ENCODE measurements around the gene KDM5A.
"Not testable (repeated sequence)": the region's sequence is repeated elsewhere in the genome, so short reads cannot be mapped to it uniquely, and the experiment has no call there.

Gene KDM5A

GRCh38 chr12:332581-333205, 56.4 kb downstream of the KDM5A start:
- H3K4me1 ChIP-seq (ENCODE audit: control insufficient read depth, insufficient read depth, low read length, poor library complexity, severe bottlenecking) = no peaks in the 10 kb centered on the region
- peaks cover 66% of the 10 kb centered on the region for H3K36me3 ChIP-seq (ENCODE audit: control insufficient read depth, insufficient read depth, low read length)
- 100% methylated on average over 1 of the region's 2 CpGs for WGBS, 2 experiments (ENCODE audit: insufficient coverage in 2 of 2)
- no peak overlapping the region for H3K27ac ChIP-seq (ENCODE audit: low read depth, low read length, severe bottlenecking)
- H3K9me3 ChIP-seq (ENCODE audit: control insufficient read depth, low read length) = no peaks in the 10 kb centered on the region
- H3K4me3 ChIP-seq (ENCODE audit: extremely low read depth, insufficient read depth, low read length, poor library complexity, severe bottlenecking) = no peak overlapping the region

DNA sequence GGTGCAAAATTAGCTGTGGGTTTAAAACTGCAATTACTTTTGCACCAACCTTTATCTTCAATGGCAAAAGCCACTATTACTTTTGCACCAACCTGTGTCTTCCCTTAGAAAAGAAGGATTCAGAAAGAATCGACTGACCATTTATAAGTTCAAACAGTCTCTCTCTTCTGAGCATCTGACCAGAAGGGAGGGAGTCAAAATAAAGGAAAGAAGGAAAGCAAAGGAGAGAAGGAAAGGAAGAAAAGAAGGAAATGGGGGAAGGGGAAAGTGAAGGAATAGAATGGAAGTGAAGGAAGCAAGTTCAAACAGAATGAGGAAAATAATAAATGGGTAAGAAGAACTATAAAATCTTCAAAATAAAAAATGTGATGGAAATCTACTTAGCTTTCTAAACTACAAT, 57.8 kb downstream of the KDM5A start:
- Histone ChIP-seq H3K36me3 (ENCODE audit: control insufficient read depth, insufficient read depth, low read length) (peaks cover 67% of the 10 kb centered on the region), H3K27ac (ENCODE audit: low read depth, low read length, severe bottlenecking) (no peak overlapping the region), H3K4me3 (ENCODE audit: extremely low read depth, insufficient read depth, low read length, poor library complexity, severe bottlenecking) (no peak overlapping the region), H3K9me3 (ENCODE audit: control insufficient read depth, low read length) (no peaks in the 10 kb centered on the region), H3K4me1 (ENCODE audit: control insufficient read depth, insufficient read depth, low read length, poor library complexity, severe bottlenecking) (no peaks in the 10 kb centered on the region)
- 86% methylated on average over 1 of the region's 1 CpG; no CpG with 5 or more reads in 1 of the 2 experiments for WGBS, 2 experiments (ENCODE audit: insufficient coverage in 2 of 2)

DNA sequence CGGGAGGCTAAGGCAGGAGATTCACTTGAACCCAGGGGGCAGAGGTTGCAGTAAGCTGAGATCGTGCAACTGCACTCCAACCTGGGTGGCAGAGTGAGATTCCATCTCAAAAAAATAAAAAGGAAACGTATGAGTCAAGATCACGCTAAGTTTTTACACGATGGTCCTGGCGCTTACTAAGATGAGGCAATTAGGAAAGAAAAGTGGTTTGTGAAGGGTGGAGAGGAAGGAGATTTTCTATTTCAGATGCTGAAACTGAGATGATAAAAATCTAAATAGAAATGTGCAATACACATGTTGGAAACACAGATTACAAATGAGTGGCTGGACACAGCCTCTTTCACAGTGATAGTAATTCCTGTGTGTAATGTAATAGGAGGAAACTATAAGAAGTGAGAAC, 63.2 kb downstream of the KDM5A start:
- Histone ChIP-seq H3K36me3 (ENCODE audit: control insufficient read depth, insufficient read depth, low read length) (peaks cover 76% of the 10 kb centered on the region), H3K4me1 (ENCODE audit: control insufficient read depth, insufficient read depth, low read length, poor library complexity, severe bottlenecking) (no peaks in the 10 kb centered on the region), H3K9me3 (ENCODE audit: control insufficient read depth, low read length) (no peaks in the 10 kb centered on the region), H3K4me3 (ENCODE audit: extremely low read depth, insufficient read depth, low read length, poor library complexity, severe bottlenecking) (no peak overlapping the region), H3K27ac (ENCODE audit: low read depth, low read length, severe bottlenecking) (no peak overlapping the region)
- 90 to 92% methylated on average over 4 to 6 of the region's 6 CpGs for WGBS, 2 experiments (ENCODE audit: insufficient coverage in 2 of 2)

DNA sequence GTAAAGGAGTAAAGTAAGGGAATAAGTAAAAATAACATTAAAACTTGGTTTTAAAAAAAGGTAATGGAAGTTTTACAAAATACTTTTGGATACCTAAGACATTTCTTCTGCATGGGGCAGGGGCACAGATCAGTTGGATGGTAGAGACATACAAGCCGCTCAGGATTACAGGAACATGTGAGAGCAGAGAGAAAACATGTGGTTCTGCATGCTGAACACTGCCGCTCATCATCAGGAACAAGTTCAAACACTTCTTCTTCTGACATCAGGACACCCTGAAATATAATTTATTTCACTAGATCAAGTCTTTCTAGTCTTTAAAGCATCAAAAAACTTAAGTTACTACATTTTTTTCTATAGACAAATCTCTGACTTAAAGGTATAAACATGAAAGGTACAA, 65.6 kb downstream of the KDM5A start:
- H3K4me1 ChIP-seq (ENCODE audit: control insufficient read depth, insufficient read depth, low read length, poor library complexity, severe bottlenecking) = no peaks in the 10 kb centered on the region
- no peak overlapping the region for H3K27ac ChIP-seq (ENCODE audit: low read depth, low read length, severe bottlenecking)
- 76 to 100% methylated on average over 2 of the region's 2 CpGs for WGBS, 2 experiments (ENCODE audit: insufficient coverage in 2 of 2)
- H3K9me3 ChIP-seq (ENCODE audit: control insufficient read depth, low read length) = no peaks in the 10 kb centered on the region
- peaks cover 92% of the 10 kb centered on the region for H3K36me3 ChIP-seq (ENCODE audit: control insufficient read depth, insufficient read depth, low read length)
- H3K4me3 ChIP-seq (ENCODE audit: extremely low read depth, insufficient read depth, low read length, poor library complexity, severe bottlenecking) = no peak overlapping the region

DNA sequence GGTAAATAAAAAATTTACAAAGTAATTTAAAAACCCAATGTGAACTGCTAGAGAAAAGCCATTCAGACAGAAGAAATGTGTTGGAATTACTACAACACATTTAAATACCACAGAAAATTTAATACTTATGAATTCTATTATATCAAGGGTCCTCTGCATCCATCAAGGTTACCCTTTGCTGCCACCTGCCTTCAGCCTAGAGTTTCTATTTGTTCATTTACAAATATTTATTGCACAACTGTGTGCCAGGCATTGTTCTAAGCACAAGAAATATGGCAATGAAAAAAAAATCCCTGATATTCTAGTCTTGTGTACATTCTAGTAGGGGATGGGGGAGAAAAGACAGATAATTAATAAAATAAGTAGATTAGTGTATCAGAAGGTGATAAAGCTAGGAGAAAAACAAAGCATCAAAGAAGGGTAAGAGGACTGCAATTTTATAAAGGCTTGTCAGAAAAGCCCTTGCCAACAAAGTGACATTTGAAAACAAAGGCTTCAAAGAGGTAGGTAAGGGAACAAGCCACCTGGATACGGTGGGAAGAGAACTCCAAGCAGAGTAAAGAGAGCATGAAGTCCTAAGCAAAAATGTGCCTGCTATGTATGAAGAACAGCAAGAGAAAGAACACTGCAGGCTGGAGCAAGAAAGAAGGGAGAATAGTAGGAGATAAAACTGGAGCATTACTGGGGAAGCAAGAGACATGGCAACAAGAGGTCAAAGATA, 67.4 kb downstream of the KDM5A start:
- WGBS, 2 experiments (ENCODE audit: insufficient coverage in 2 of 2) = 94 to 100% methylated on average over 1 of the region's 1 CpG
- H3K36me3 ChIP-seq (ENCODE audit: control insufficient read depth, insufficient read depth, low read length) = peaks cover 94% of the 10 kb centered on the region
- no peaks in the 10 kb centered on the region for H3K9me3 ChIP-seq (ENCODE audit: control insufficient read depth, low read length)
- no peak overlapping the region for H3K27ac ChIP-seq (ENCODE audit: low read depth, low read length, severe bottlenecking)
- no peaks in the 10 kb centered on the region for H3K4me1 ChIP-seq (ENCODE audit: control insufficient read depth, insufficient read depth, low read length, poor library complexity, severe bottlenecking)
- H3K4me3 ChIP-seq (ENCODE audit: extremely low read depth, insufficient read depth, low read length, poor library complexity, severe bottlenecking) = no peak overlapping the region

- 97 to 98% methylated on average over 8 to 9 of the region's 9 CpGs for WGBS, 2 experiments (ENCODE audit: insufficient coverage in 2 of 2)
These were observed 70.2 kb downstream of the KDM5A start for GRCh38 chr12:318759-319515.

DNA sequence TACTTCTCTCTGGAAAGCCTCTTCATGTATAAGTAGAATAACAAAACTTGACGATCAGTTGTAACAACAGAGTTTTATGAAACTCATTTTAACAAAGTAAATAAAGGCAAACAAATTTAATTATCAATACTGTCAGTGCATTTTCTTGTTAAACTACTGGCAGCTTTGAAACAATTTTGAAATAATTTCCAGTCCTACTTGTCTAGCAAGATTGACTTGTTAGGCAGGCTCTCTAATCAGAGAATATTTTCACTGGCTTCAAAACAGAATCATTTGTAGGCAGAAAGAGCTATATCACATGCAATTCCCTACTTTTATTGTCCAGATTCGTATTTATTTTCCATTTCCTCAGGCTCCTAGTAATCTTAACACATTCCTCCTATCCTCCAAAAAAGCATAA, 80.6 kb downstream of the KDM5A start:
- WGBS, 2 experiments (ENCODE audit: insufficient coverage in 2 of 2) = 83 to 100% methylated on average over 1 of the region's 2 CpGs
- Histone ChIP-seq H3K36me3 (ENCODE audit: control insufficient read depth, insufficient read depth, low read length) (peaks cover 92% of the 10 kb centered on the region), H3K4me3 (ENCODE audit: extremely low read depth, insufficient read depth, low read length, poor library complexity, severe bottlenecking) (no peak overlapping the region), H3K4me1 (ENCODE audit: control insufficient read depth, insufficient read depth, low read length, poor library complexity, severe bottlenecking) (no peaks in the 10 kb centered on the region), H3K27ac (ENCODE audit: low read depth, low read length, severe bottlenecking) (no peak overlapping the region), H3K9me3 (ENCODE audit: control insufficient read depth, low read length) (peaks cover 5% of the 10 kb centered on the region)

More at GRCh38 chr12:318759-319515, 70.2 kb downstream of the KDM5A start:
- Histone ChIP-seq H3K4me3 (ENCODE audit: extremely low read depth, insufficient read depth, low read length, poor library complexity, severe bottlenecking) (no peak overlapping the region), H3K4me1 (ENCODE audit: control insufficient read depth, insufficient read depth, low read length, poor library complexity, severe bottlenecking) (no peaks in the 10 kb centered on the region), H3K27ac (ENCODE audit: low read depth, low read length, severe bottlenecking) (no peak overlapping the region), H3K36me3 (ENCODE audit: control insufficient read depth, insufficient read depth, low read length) (peaks cover 91% of the 10 kb centered on the region), H3K9me3 (ENCODE audit: control insufficient read depth, low read length) (no peaks in the 10 kb centered on the region)

DNA sequence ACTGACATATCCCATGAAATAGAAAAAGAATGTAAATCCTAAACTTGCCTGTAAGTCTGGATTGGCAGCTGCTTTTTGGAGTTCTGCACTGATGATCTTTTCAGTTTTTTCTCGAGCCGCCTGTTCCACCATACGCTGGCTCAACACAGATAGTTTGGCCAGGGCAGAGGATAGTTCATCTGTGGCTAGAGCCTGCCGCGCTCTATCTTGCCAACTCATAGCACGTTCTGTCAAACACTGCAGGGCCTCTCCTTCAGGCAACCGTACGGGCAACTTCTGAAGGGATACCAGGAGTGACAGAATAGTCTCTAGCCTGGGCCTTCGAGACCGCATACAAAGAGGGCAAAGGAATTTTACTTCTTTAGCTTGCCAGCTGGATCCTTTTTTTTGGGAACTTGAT, 81.7 kb downstream of the KDM5A start:
- H3K4me3 ChIP-seq (ENCODE audit: extremely low read depth, insufficient read depth, low read length, poor library complexity, severe bottlenecking) = no peak overlapping the region
- no peaks in the 10 kb centered on the region for H3K4me1 ChIP-seq (ENCODE audit: control insufficient read depth, insufficient read depth, low read length, poor library complexity, severe bottlenecking)
- no peak overlapping the region for H3K27ac ChIP-seq (ENCODE audit: low read depth, low read length, severe bottlenecking)
- peaks cover 94% of the 10 kb centered on the region for H3K36me3 ChIP-seq (ENCODE audit: control insufficient read depth, insufficient read depth, low read length)
- 98% methylated on average over 8 to 9 of the region's 10 CpGs for WGBS, 2 experiments (ENCODE audit: insufficient coverage in 2 of 2)
- H3K9me3 ChIP-seq (ENCODE audit: control insufficient read depth, low read length) = peaks cover 5% of the 10 kb centered on the region

- Histone ChIP-seq H3K36me3 (ENCODE audit: control insufficient read depth, insufficient read depth, low read length) (peaks cover 80% of the 10 kb centered on the region), H3K4me1 (ENCODE audit: control insufficient read depth, insufficient read depth, low read length, poor library complexity, severe bottlenecking) (no peaks in the 10 kb centered on the region), H3K9me3 (ENCODE audit: control insufficient read depth, low read length) (peaks cover 5% of the 10 kb centered on the region), H3K4me3 (ENCODE audit: extremely low read depth, insufficient read depth, low read length, poor library complexity, severe bottlenecking) (no peak overlapping the region), H3K27ac (ENCODE audit: low read depth, low read length, severe bottlenecking) (no peak overlapping the region)
- WGBS, 2 experiments (ENCODE audit: insufficient coverage in 2 of 2) = 100% methylated on average over 1 to 2 of the region's 5 CpGs
These were observed 84.3 kb downstream of the KDM5A start for GRCh38 chr12:304805-305204.

DNA sequence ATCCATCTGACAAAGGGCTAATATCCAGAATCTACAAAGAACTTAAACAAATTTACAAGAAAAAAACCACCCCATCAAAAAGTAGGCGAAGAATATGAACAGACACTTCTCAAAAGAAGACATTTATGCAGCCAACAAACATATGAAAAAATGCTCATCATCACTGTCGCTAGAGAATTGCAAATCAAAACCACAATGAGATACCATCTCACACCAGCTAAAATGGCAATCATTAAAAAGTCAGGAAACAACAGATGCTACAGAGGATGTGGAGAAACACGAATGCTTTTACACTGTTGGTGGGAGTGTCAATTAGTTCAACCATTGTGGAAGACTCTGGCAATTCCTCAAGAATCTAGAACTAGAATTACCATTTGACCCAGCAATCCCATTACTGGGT, 86.4 kb downstream of the KDM5A start:
- not testable (repeated sequence) for H3K4me3 ChIP-seq (ENCODE audit: extremely low read depth, insufficient read depth, low read length, poor library complexity, severe bottlenecking); H3K27ac ChIP-seq (ENCODE audit: low read depth, low read length, severe bottlenecking); H3K4me1 ChIP-seq (ENCODE audit: control insufficient read depth, insufficient read depth, low read length, poor library complexity, severe bottlenecking); H3K9me3 ChIP-seq (ENCODE audit: control insufficient read depth, low read length)
- 100% methylated on average over 1 of the region's 3 CpGs for WGBS, 2 experiments (ENCODE audit: insufficient coverage in 2 of 2)
- H3K36me3 ChIP-seq (ENCODE audit: control insufficient read depth, insufficient read depth, low read length) = peaks cover 73% of the 10 kb centered on the region
